ENCODE results near the gene MEIOSIN. TPM values are rescaled to one million over a fixed set of nuclear protein-coding genes. Genes with fewer than 3 reads are reported as not detected.

The MEIOSIN gene
- total and polyA plus RNA-seq, 4 donors = not detected

GRCh38 chr19:45800070-45800553 lies 66.9 kb downstream of the MEIOSIN start:
- DNase-seq = no peak
- no peak overlapping the region for H3K9ac ChIP-seq (ENCODE audit: insufficient read depth in 1 of 2, low read length in 2 of 2)
- H3K27me3 ChIP-seq (ENCODE audit: control insufficient read depth in 3 of 3, insufficient read depth in 3 of 3, low read length in 2 of 3) = no peaks in the 10 kb centered on the region
- 79 to 86% methylated on average over 8 of the region's 8 CpGs for WGBS, 2 donors
- no peaks in the 10 kb centered on the region for H3K4me1 ChIP-seq (ENCODE audit: control insufficient read depth in 5 of 5, insufficient read depth in 5 of 5, low read length in 5 of 5)
- H3K4me3 ChIP-seq = no peak overlapping the region
- no peak overlapping the region for H3K27ac ChIP-seq (ENCODE audit: low read depth in 1 of 2, low read length in 1 of 2)
- H3K9me3 ChIP-seq (ENCODE audit: control insufficient read depth in 4 of 4, insufficient read depth in 3 of 4, low read length in 3 of 4) = no peaks in the 10 kb centered on the region
- ATAC-seq (ENCODE audit: insufficient read depth, low FRiP score) = no peak
- TF ChIP-seq, protein P1, sequence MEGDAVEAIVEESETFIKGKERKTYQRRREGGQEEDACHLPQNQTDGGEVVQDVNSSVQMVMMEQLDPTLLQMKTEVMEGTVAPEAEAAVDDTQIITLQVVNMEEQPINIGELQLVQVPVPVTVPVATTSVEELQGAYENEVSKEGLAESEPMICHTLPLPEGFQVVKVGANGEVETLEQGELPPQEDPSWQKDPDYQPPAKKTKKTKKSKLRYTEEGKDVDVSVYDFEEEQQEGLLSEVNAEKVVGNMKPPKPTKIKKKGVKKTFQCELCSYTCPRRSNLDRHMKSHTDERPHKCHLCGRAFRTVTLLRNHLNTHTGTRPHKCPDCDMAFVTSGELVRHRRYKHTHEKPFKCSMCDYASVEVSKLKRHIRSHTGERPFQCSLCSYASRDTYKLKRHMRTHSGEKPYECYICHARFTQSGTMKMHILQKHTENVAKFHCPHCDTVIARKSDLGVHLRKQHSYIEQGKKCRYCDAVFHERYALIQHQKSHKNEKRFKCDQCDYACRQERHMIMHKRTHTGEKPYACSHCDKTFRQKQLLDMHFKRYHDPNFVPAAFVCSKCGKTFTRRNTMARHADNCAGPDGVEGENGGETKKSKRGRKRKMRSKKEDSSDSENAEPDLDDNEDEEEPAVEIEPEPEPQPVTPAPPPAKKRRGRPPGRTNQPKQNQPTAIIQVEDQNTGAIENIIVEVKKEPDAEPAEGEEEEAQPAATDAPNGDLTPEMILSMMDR (IDR thresholded peaks at IDR 0.05; ENCODE audit: control extremely low read depth, extremely low read depth) = no peak
- no peaks in the 10 kb centered on the region for H3K36me3 ChIP-seq (ENCODE audit: control insufficient read depth in 4 of 4, insufficient read depth in 4 of 4, low read length in 4 of 4)

DNA sequence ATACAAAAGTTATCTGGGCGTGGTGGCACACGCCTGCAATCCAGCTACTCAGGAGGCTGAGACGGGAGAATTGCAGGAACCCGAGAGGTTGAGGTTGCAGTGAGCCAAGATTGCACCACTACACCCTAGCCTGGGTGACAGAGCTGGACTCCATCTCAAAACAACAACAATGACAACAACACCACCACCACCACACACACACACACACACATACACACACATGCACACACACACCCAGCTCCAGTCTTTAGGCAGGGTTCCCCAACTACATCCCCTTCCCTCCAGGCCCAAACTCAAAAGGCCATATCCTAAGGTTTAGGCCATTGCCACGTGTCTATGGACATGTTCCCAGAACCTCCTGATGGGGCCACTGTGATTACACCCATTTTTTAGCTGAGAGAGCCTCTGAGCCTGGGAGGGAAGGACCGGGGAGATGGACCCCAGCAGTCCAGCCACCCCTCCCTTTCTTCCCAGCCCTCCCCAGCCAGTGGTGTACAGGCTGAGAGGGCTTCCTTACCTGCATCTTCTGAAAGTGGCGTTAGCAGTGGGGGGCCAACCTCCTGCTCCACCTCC lies 68.5 kb downstream of the MEIOSIN start:
- WGBS, 2 donors = 68 to 82% methylated on average over 7 of the region's 7 CpGs
- H3K27ac ChIP-seq (ENCODE audit: low read depth in 1 of 2, low read length in 1 of 2) = no peak overlapping the region
- H3K9ac ChIP-seq (ENCODE audit: insufficient read depth in 1 of 2, low read length in 2 of 2) = no peak overlapping the region
- ATAC-seq (ENCODE audit: insufficient read depth, low FRiP score) = no peak
- peaks cover 0 to 1% (median 0%) of the 10 kb centered on the region in 5 donors for H3K4me1 ChIP-seq (ENCODE audit: control insufficient read depth in 5 of 5, insufficient read depth in 5 of 5, low read length in 5 of 5)
- H3K9me3 ChIP-seq (ENCODE audit: control insufficient read depth in 4 of 4, insufficient read depth in 3 of 4, low read length in 3 of 4) = peaks cover 0 to 2% (median 0%) of the 10 kb centered on the region in 4 donors
- TF ChIP-seq, protein P1 (IDR thresholded peaks at IDR 0.05; ENCODE audit: control extremely low read depth, extremely low read depth) = no peak
- no peaks in the 10 kb centered on the region for H3K36me3 ChIP-seq (ENCODE audit: control insufficient read depth in 4 of 4, insufficient read depth in 4 of 4, low read length in 4 of 4)
- H3K27me3 ChIP-seq (ENCODE audit: control insufficient read depth in 3 of 3, insufficient read depth in 3 of 3, low read length in 2 of 3) = no peaks in the 10 kb centered on the region
- H3K4me3 ChIP-seq = no peak overlapping the region
- no peak for DNase-seq

DNA sequence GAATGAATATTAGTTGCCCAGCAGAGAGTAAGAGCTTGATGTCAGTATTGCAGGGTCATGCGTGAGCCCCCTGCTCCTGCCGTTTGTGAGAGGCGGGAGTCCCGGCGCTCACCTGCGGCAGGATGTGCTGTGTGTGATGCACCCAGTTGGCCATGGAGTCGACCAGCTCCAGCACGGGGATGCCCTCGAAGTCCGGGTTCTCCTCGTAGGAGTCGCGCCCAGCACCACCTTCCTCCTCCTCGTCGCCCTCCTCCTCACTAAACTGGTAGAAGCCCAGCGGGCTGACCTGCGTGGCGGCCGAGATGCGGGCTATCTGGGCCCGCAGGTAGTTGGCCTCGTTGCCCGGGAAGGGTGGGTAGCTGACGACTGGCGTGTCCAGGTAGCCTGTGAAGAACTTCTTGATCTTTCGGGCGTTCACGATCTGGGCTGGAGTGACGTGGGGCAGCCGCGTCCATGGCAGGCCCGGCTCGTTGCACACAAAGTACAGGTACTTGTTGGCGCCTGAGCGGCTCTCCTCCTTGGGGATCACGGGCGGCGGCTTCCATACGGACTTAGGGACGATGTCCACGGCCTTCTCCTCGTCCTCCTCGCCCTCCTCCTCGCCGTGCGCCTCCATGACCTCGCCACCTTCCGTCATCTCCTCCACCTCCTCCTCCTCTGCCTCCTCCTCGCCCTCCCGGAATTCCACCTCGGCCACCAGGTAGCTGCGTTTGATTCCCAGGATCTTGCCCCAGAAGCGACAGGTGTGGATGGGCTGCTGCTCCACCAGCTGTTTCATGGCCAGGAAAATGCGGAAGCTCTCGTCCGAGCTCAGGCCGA lies 71.1 kb downstream of the MEIOSIN start:
- TF ChIP-seq, protein P1 (IDR thresholded peaks at IDR 0.05; ENCODE audit: control extremely low read depth, extremely low read depth) = no peak
- DNase-seq (no peak), ATAC-seq (ENCODE audit: insufficient read depth, low FRiP score) (no peak)
- no peak overlapping the region for H3K9ac ChIP-seq (ENCODE audit: insufficient read depth in 1 of 2, low read length in 2 of 2)
- H3K4me3 ChIP-seq = no peak overlapping the region
- peaks cover 0 to 1% (median 0%) of the 10 kb centered on the region in 5 donors for H3K4me1 ChIP-seq (ENCODE audit: control insufficient read depth in 5 of 5, insufficient read depth in 5 of 5, low read length in 5 of 5)
- H3K27ac ChIP-seq (ENCODE audit: low read depth in 1 of 2, low read length in 1 of 2) = no peak overlapping the region
- H3K27me3 ChIP-seq (ENCODE audit: control insufficient read depth in 3 of 3, insufficient read depth in 3 of 3, low read length in 2 of 3) = no peaks in the 10 kb centered on the region
- H3K36me3 ChIP-seq (ENCODE audit: control insufficient read depth in 4 of 4, insufficient read depth in 4 of 4, low read length in 4 of 4) = no peaks in the 10 kb centered on the region
- WGBS, 2 donors = 88 to 92% methylated on average over 56 to 57 of the region's 57 CpGs
- H3K9me3 ChIP-seq (ENCODE audit: control insufficient read depth in 4 of 4, insufficient read depth in 3 of 4, low read length in 3 of 4) = peaks cover 0 to 2% (median 0%) of the 10 kb centered on the region in 4 donors
